Activated T-cell treated with anti-CD3 and anti-CD28 coated beads, Interleukin-2, amount 50 U/mL, for 72 hours (primary cell): Measurements from ENCODE around the gene EIF4B. TPM values are rescaled to one million over a fixed set of nuclear protein-coding genes. Genes with fewer than 3 reads are reported as not detected.
"Not testable (repeated sequence)": the region's sequence is repeated elsewhere in the genome, so short reads cannot be mapped to it uniquely, and the experiment has no call there.

Source experiments
- ATAC-seq, 2 donors: fragments of 150-1000 bp; cut with Tn5 transposase; replicated peaks in 1 of 2; 2 replicates each; pipeline ENCODE4 v1.10.0; 2021; ENCODE audit warnings: moderate library complexity in 2 of 2, mild to moderate bottlenecking in 1 of 2
- DNase-seq, 2 donors: peaks; one replicate each; pipeline ENCODE4 v3.0.0; 2021 to 2022; ENCODE audit warnings: mixed read lengths in 1 of 2
- H3K27ac Mint-ChIP-seq: one replicate; pipeline ENCODE4 v1.8.0; 2022; ENCODE audit warnings: mild to moderate bottlenecking, moderate library complexity, mixed read lengths
- H3K27me3 Mint-ChIP-seq: one replicate; pipeline ENCODE4 v1.8.0; 2022; ENCODE audit warnings: low read depth, mixed read lengths
- H3K36me3 Mint-ChIP-seq, 2 donors: one replicate each; pipeline ENCODE4 v1.8.0; 2022; ENCODE audit warnings: mixed read lengths in 2 of 2, mild to moderate bottlenecking in 1 of 2; ENCODE audit not compliant: insufficient read depth in 2 of 2
- H3K4me1 Mint-ChIP-seq: one replicate; pipeline ENCODE4 v1.8.0; 2022; ENCODE audit warnings: low read depth, mixed read lengths
- H3K4me3 Mint-ChIP-seq, 2 donors: one replicate each; pipeline ENCODE4 v1.8.0; 2022; ENCODE audit warnings: mild to moderate bottlenecking in 2 of 2, mixed read lengths in 2 of 2, moderate library complexity in 2 of 2
- H3K9me3 Mint-ChIP-seq, 2 donors: one replicate each; pipeline ENCODE4 v1.8.0; 2022; ENCODE audit warnings: mixed read lengths in 2 of 2
- total RNA-seq, 2 donors: library from RNA; stranded (reverse); gene quantifications; one replicate each; pipeline ENCODE4 v1.2.3, GENCODE V29; 2022

The EIF4B gene
- total RNA-seq, 2 donors from 2014 or later, result 622 to 633 TPM

- no peak for ATAC-seq
- Mint-ChIP-seq H3K27ac (peak overlapping the region; percentile 92), H3K4me3 (peak overlapping the region; percentile 92 to 97), H3K27me3 (no peaks in the 10 kb centered on the region), H3K36me3 (peaks cover 5 to 27% of the 10 kb centered on the region in 2 donors), H3K9me3 (no peaks in the 10 kb centered on the region), H3K4me1 (peaks cover 66% of the 10 kb centered on the region)
- DNase-seq, result no peak
Observed at GRCh38 chr12:53007343-53007742, 1.1 kb downstream of the EIF4B start.

GRCh38 chr12:53008760-53009159 is 2.5 kb downstream of the EIF4B start:
- DNase-seq, H3K27me3 Mint-ChIP-seq, ATAC-seq, H3K9me3 Mint-ChIP-seq: not testable (repeated sequence)
- H3K27ac Mint-ChIP-seq, result peak overlapping the region; percentile 92
- peaks cover 5 to 29% of the 10 kb centered on the region in 2 donors for H3K36me3 Mint-ChIP-seq
- H3K4me3 Mint-ChIP-seq, result peak overlapping the region; percentile 92 to 97
- peaks cover 77% of the 10 kb centered on the region for H3K4me1 Mint-ChIP-seq

GRCh38 chr12:53010955-53011354 is 4.7 kb downstream of the EIF4B start:
- H3K36me3 Mint-ChIP-seq, result peaks cover 5 to 33% of the 10 kb centered on the region in 2 donors
- no peaks in the 10 kb centered on the region for H3K27me3 Mint-ChIP-seq
- no peak for ATAC-seq
- DNase-seq, result no peak
- peak overlapping the region; percentile 42 for H3K27ac Mint-ChIP-seq
- H3K4me1 Mint-ChIP-seq, result peaks cover 79% of the 10 kb centered on the region
- peak overlapping the region in 1 of 2 donors; percentile 97 for H3K4me3 Mint-ChIP-seq
- no peaks in the 10 kb centered on the region for H3K9me3 Mint-ChIP-seq

- Mint-ChIP-seq H3K4me3 (peak overlapping the region in 1 of 2 donors; percentile 7), H3K4me1 (peaks cover 77% of the 10 kb centered on the region), H3K27ac (peak overlapping the region; percentile 6), H3K36me3 (peaks cover 4 to 37% of the 10 kb centered on the region in 2 donors), H3K9me3 (no peaks in the 10 kb centered on the region), H3K27me3 (no peaks in the 10 kb centered on the region)
- DNase-seq (no peak), ATAC-seq (no peak)
Observed at GRCh38 chr12:53011889-53012288, 5.6 kb downstream of the EIF4B start.

GRCh38 chr12:53012928-53013327 is 6.7 kb downstream of the EIF4B start:
- H3K36me3 Mint-ChIP-seq, result peaks cover 2 to 39% of the 10 kb centered on the region in 2 donors
- ATAC-seq (no peak), DNase-seq (no peak)
- peak overlapping the region; percentile 64 for H3K27ac Mint-ChIP-seq
- H3K9me3 Mint-ChIP-seq, result no peaks in the 10 kb centered on the region
- no peak overlapping the region for H3K4me3 Mint-ChIP-seq
- no peaks in the 10 kb centered on the region for H3K27me3 Mint-ChIP-seq
- H3K4me1 Mint-ChIP-seq, result peaks cover 68% of the 10 kb centered on the region

- Mint-ChIP-seq H3K4me3 (peak overlapping the region in 1 of 2 donors; percentile 20), H3K27ac (peak overlapping the region; percentile 82), H3K27me3 (no peaks in the 10 kb centered on the region), H3K9me3 (no peaks in the 10 kb centered on the region), H3K4me1 (peaks cover 54% of the 10 kb centered on the region), H3K36me3 (peaks cover 2 to 38% of the 10 kb centered on the region in 2 donors)
- no peak for DNase-seq
- peak in 1 of 2 donors; percentile 39 for ATAC-seq
Observed at GRCh38 chr12:53014709-53015108, 8.5 kb downstream of the EIF4B start.

GRCh38 chr12:53025250-53025649 is 19.0 kb downstream of the EIF4B start:
- Mint-ChIP-seq H3K4me1 (no peaks in the 10 kb centered on the region), H3K9me3 (no peaks in the 10 kb centered on the region)

GRCh38 chr12:53027014-53027413 is 20.8 kb downstream of the EIF4B start:
- not testable (repeated sequence) for DNase-seq, H3K27ac Mint-ChIP-seq, H3K9me3 Mint-ChIP-seq, H3K4me3 Mint-ChIP-seq, ATAC-seq, H3K27me3 Mint-ChIP-seq, H3K4me1 Mint-ChIP-seq
- peaks cover 20 to 50% of the 10 kb centered on the region in 2 donors for H3K36me3 Mint-ChIP-seq

More at GRCh38 chr12:53025250-53025649, 19.0 kb downstream of the EIF4B start:
- Mint-ChIP-seq H3K36me3 (peaks cover 22 to 43% of the 10 kb centered on the region in 2 donors), H3K27ac (no peak overlapping the region), H3K4me3 (no peak overlapping the region), H3K27me3 (no peaks in the 10 kb centered on the region)
- ATAC-seq (no peak), DNase-seq (no peak)

GRCh38 chr12:53031616-53032015 is 25.4 kb downstream of the EIF4B start:
- peak overlapping the region; percentile 38 for H3K27ac Mint-ChIP-seq
- peaks cover 19 to 52% of the 10 kb centered on the region in 2 donors for H3K36me3 Mint-ChIP-seq
- ATAC-seq (no peak), DNase-seq (no peak)
- H3K9me3 Mint-ChIP-seq, result no peaks in the 10 kb centered on the region
- no peaks in the 10 kb centered on the region for H3K4me1 Mint-ChIP-seq
- H3K4me3 Mint-ChIP-seq, result no peak overlapping the region
- no peaks in the 10 kb centered on the region for H3K27me3 Mint-ChIP-seq

- not testable (repeated sequence) for H3K4me1 Mint-ChIP-seq, H3K9me3 Mint-ChIP-seq, H3K27me3 Mint-ChIP-seq, ATAC-seq, H3K4me3 Mint-ChIP-seq, DNase-seq
- Mint-ChIP-seq H3K36me3 (peaks cover 20 to 45% of the 10 kb centered on the region in 2 donors), H3K27ac (peak overlapping the region; percentile 87)
Observed at GRCh38 chr12:53033832-53034231, 27.6 kb downstream of the EIF4B start.

GRCh38 chr12:53034459-53034858 is 28.2 kb downstream of the EIF4B start:
- no peak for ATAC-seq
- Mint-ChIP-seq H3K27me3 (no peaks in the 10 kb centered on the region), H3K4me1 (peaks cover 12% of the 10 kb centered on the region)

GRCh38 chr12:53036802-53037201 is 30.5 kb downstream of the EIF4B start:
- H3K27ac Mint-ChIP-seq, result peak overlapping the region; percentile 22
- H3K27me3 Mint-ChIP-seq, result no peaks in the 10 kb centered on the region
- H3K9me3 Mint-ChIP-seq, result no peaks in the 10 kb centered on the region
- no peak for DNase-seq
- no peak overlapping the region for H3K4me3 Mint-ChIP-seq
- no peak for ATAC-seq
- peaks cover 22 to 42% of the 10 kb centered on the region in 2 donors for H3K36me3 Mint-ChIP-seq
- peaks cover 12% of the 10 kb centered on the region for H3K4me1 Mint-ChIP-seq

More at GRCh38 chr12:53034459-53034858, 28.2 kb downstream of the EIF4B start:
- Mint-ChIP-seq H3K4me3 (no peak overlapping the region), H3K36me3 (peaks cover 23 to 49% of the 10 kb centered on the region in 2 donors), H3K27ac (peak overlapping the region; percentile 87), H3K9me3 (no peaks in the 10 kb centered on the region)
- DNase-seq, result no peak

GRCh38 chr12:53039851-53040250 is 33.6 kb downstream of the EIF4B start:
- Mint-ChIP-seq H3K27ac (no peak overlapping the region), H3K27me3 (peaks cover 4% of the 10 kb centered on the region), H3K36me3 (peaks cover 15 to 27% of the 10 kb centered on the region in 2 donors), H3K4me3 (no peak overlapping the region), H3K9me3 (no peaks in the 10 kb centered on the region), H3K4me1 (peaks cover 17% of the 10 kb centered on the region)
- DNase-seq (no peak), ATAC-seq (no peak)
